K562 (cell line): Measurements from ENCODE around the gene CCDC88C. TPM values are rescaled to one million over a fixed set of nuclear protein-coding genes. Genes with fewer than 3 reads are reported as not detected.

Experiments
- ATAC-seq: fragments of 200-7000 bp; cut with Tn5 transposase; 3 replicates; pipeline ENCODE4 v1.9.1; 2020; ENCODE audit warnings: moderate library complexity
- BruUV-seq: library from RNA; stranded (reverse); fragments of 400-500 nt; replicated peaks from 2 replicates; lab custom pipeline; 2021; lab: Mats Ljungman, UMichigan
- CTCF ChIA-PET: fragments of 300-600 bp; formaldehyde crosslinking; extraction: SDS; loops from one replicate; lab custom pipeline; 2021; ENCODE audit warnings: low intra/inter-chr PET ratio; lab: Yijun Ruan, JAX
- POLR2A ChIA-PET: fragments of 300-600, 350-650 bp; sonication (Branson Sonifier 250); formaldehyde crosslinking; extraction: SDS; loops from one replicate; lab custom pipeline; 2021; ENCODE audit warnings: antibody characterized with exemption, inconsistent platforms; lab: Yijun Ruan, JAX
- DNase-seq, 4 experiments: peaks; one replicate each; pipeline versions ENCODE4 v3.0.0 to v3.0.0-alpha.2; 2011 to 2018; ENCODE audit warnings: low spot score in 3 of 4, mixed read lengths in 3 of 4; ENCODE audit errors: extremely low read depth in 1 of 4
- FAIRE-seq: peaks from 2 replicates; lab custom pipeline; 2011; peaks lifted over from hg19 to GRCh38; lab: Jason Lieb, UNC
- H2AFZ ChIP-seq: 2 replicates; pipeline ENCODE4 v1.6.0; 2011; ENCODE audit warnings: low read depth, low read length, control low read depth, inconsistent platforms
- H3K27ac ChIP-seq: fragments of 200-600 bp; 3 replicates; pipeline ENCODE4 v1.8.0; 2011; ENCODE audit warnings: low read depth, mild to moderate bottlenecking, control low read depth, inconsistent platforms, low read length, moderate library complexity, mixed read lengths; ENCODE audit errors: extremely low read depth
- H3K27me3 ChIP-seq, 2 experiments: fragments of 300-600 bp in 1 of 2; 2 replicates in 1 of 2; 3 replicates in 1 of 2; pipeline versions ENCODE4 v1.6.0 to v1.8.0; 2011; ENCODE audit warnings: inconsistent platforms in 2 of 2, low read length in 2 of 2, mild to moderate bottlenecking in 1 of 2, mixed read lengths in 1 of 2, moderate library complexity in 1 of 2; ENCODE audit not compliant: control insufficient read depth in 2 of 2, insufficient read depth in 2 of 2
- H3K36me3 ChIP-seq: fragments of 300-600 bp; 3 replicates; pipeline ENCODE4 v1.8.0; 2011; ENCODE audit warnings: mild to moderate bottlenecking, low read length, inconsistent platforms; ENCODE audit not compliant: control insufficient read depth, insufficient read depth
- H3K4me1 ChIP-seq, 2 experiments: fragments of 200-600 bp in 1 of 2; replicated peaks in 1 of 2; 2 replicates in 1 of 2; 3 replicates in 1 of 2; pipeline versions ENCODE4 v1.5.1 to v1.8.0; 2011; ENCODE audit warnings: inconsistent platforms in 2 of 2, low read length in 2 of 2, mild to moderate bottlenecking in 1 of 2, mixed read lengths in 1 of 2, moderate library complexity in 1 of 2; ENCODE audit not compliant: control insufficient read depth in 2 of 2, insufficient read depth in 2 of 2
- H3K4me2 ChIP-seq: 2 replicates; pipeline ENCODE4 v1.6.1; 2011; ENCODE audit warnings: low read length, control low read depth, inconsistent platforms, mixed read lengths; ENCODE audit not compliant: insufficient read depth
- H3K4me3 ChIP-seq: fragments of 200-600 bp; sonication (generic), shearing (Covaris generic); 2 replicates; pipeline ENCODE4 v1.5.1; 2016; ENCODE audit warnings: control low read depth, inconsistent platforms
- H3K79me2 ChIP-seq: fragments of 200-600 bp; 3 replicates; pipeline ENCODE4 v1.8.0; 2011; ENCODE audit warnings: low read length, inconsistent platforms; ENCODE audit not compliant: control insufficient read depth, insufficient read depth
- H3K9ac ChIP-seq, 2 experiments: 2 replicates each; pipeline versions ENCODE4 v1.6.0 to v1.6.1; 2011; ENCODE audit warnings: low read depth in 2 of 2, low read length in 2 of 2, control low read depth in 1 of 2, inconsistent platforms in 1 of 2, mild to moderate bottlenecking in 1 of 2, mixed read lengths in 1 of 2; ENCODE audit not compliant: insufficient read depth in 1 of 2
- H3K9me1 ChIP-seq: one replicate; pipeline ENCODE4 v1.6.0; 2011; ENCODE audit warnings: inconsistent platforms, mild to moderate bottlenecking, low read length, moderate library complexity; ENCODE audit not compliant: control insufficient read depth, insufficient read depth
- H3K9me3 ChIP-seq: replicated peaks from 2 replicates; pipeline ENCODE4 v1.5.1; 2011; ENCODE audit warnings: low read depth, low read length, inconsistent platforms; ENCODE audit not compliant: control insufficient read depth, insufficient read depth
- H4K20me1 ChIP-seq: replicated peaks from 2 replicates; pipeline ENCODE4 v1.6.1; 2011; ENCODE audit warnings: low read length, inconsistent platforms, mixed read lengths; ENCODE audit not compliant: control insufficient read depth, insufficient read depth
- WGBS: fragments of 100-300 bp; shearing (Covaris generic); methylation state at CpG from one replicate; pipeline ENCODE4 v1.1.6; 2016; ENCODE audit warnings: low coverage, mixed read lengths; ENCODE audit not compliant: insufficient coverage; ENCODE audit errors: missing lambda C conversion rate; 5-methylcytosine and 5-hydroxymethylcytosine counted together
- in situ Hi-C: fragments of 300-500 bp; cut with MboI; formaldehyde crosslinking; loops from 4 replicates; pipeline ENCODE4 v1.15.0; 2018; ENCODE audit warnings: inconsistent platforms, mixed read lengths
- intact Hi-C: fragments of 100-400 bp; cut with micrococcal nuclease; formaldehyde crosslinking; loops from 2 replicates; pipeline ENCODE4 v1.14.2; 2022
- polyA plus RNA-seq, 8 experiments: library from polyadenylated mRNA; depleted of rRNA in 4 of 8; stranded (reverse) in 5 of 8; unstranded in 3 of 8; fragments of >200 nt; fragmentation: Nextera tagmentation in 2 of 8; fragmentation: Illumina TruSeq in 1 of 8; extraction: Ambion mirVana in 2 of 8; extraction: Trizol in 1 of 8; gene quantifications; 2 replicates each; pipeline versions ENCODE4 v1.2.1 to v1.2.3, GENCODE V29; 2011 to 2014; ENCODE audit warnings: inconsistent platforms in 1 of 8, missing spikeins in 1 of 8
- total RNA-seq, 7 experiments: library from RNA; depleted of rRNA in 6 of 7; stranded (reverse); fragments of >200 nt in 6 of 7; fragmentation: Illumina TruSeq in 2 of 7; extraction: Trizol in 2 of 7; gene quantifications; 2 replicates each; pipeline versions ENCODE4 v1.2.1 to v1.2.3, GENCODE V29; 2011 to 2021; ENCODE audit warnings: low replicate concordance in 1 of 7
- TF ChIP-seq, protein P1 (sequence below): sonication (generic); formaldehyde crosslinking; IDR thresholded peaks from 2 replicates; pipeline ENCODE4 v1.8.0; 2022; ENCODE audit warnings: mild to moderate bottlenecking, missing genetic modification reagents
- TF ChIP-seq, protein P2 (sequence below): fragments of 250-450 bp; sonication (Bioruptor Pico); IDR thresholded peaks from 2 replicates; pipeline ENCODE4 v1.4.0; 2020

CCDC88C gene
- total and polyA plus RNA-seq, 9 of the 15 experiments (the other 6 are each of a cell fraction or from before 2014, with no cell fraction given): 0.62 to 22.5 (median 10.7) TPM

DNA sequence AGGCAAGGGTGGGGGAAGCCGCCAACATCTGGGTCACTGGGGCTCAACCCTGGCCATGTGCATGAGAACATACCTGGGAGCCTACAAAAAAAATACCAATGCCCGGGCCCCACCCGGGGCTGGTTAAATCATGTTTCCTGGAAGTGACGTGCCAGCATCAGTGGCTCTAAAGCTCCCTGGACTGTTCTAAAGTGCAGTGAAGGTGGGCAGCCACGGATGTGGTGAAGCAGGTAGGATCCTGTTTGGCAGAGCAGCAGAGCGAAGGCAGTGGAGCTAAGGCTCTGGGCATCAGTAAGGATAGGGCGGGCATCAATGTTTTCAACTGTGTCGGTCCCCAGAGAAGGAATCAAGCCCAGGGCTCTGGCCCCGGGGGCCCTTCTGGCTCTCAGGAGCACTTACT lies 172.6 kb downstream of the CCDC88C start:
- Histone ChIP-seq H4K20me1 (no peaks in the 10 kb centered on the region), H3K27me3 (no peaks in the 10 kb centered on the region), H3K4me2 (no peak overlapping the region), H3K27ac (no peak overlapping the region), H3K9me1 (no peaks in the 10 kb centered on the region), H3K9me3 (no peaks in the 10 kb centered on the region), H3K4me1 (peaks cover 0 to 5% of the 10 kb centered on the region in 2 experiments; a peak in 2 of 5 replicates), H3K4me3 (no peak overlapping the region), H2AFZ (no peak overlapping the region), H3K79me2 (no peaks in the 10 kb centered on the region), H3K36me3 (no peaks in the 10 kb centered on the region), H3K9ac (no peak overlapping the region)
- no peak for ATAC-seq
- TF ChIP-seq, protein P1, sequence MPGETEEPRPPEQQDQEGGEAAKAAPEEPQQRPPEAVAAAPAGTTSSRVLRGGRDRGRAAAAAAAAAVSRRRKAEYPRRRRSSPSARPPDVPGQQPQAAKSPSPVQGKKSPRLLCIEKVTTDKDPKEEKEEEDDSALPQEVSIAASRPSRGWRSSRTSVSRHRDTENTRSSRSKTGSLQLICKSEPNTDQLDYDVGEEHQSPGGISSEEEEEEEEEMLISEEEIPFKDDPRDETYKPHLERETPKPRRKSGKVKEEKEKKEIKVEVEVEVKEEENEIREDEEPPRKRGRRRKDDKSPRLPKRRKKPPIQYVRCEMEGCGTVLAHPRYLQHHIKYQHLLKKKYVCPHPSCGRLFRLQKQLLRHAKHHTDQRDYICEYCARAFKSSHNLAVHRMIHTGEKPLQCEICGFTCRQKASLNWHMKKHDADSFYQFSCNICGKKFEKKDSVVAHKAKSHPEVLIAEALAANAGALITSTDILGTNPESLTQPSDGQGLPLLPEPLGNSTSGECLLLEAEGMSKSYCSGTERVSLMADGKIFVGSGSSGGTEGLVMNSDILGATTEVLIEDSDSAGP: no peak
- TF ChIP-seq, protein P2, sequence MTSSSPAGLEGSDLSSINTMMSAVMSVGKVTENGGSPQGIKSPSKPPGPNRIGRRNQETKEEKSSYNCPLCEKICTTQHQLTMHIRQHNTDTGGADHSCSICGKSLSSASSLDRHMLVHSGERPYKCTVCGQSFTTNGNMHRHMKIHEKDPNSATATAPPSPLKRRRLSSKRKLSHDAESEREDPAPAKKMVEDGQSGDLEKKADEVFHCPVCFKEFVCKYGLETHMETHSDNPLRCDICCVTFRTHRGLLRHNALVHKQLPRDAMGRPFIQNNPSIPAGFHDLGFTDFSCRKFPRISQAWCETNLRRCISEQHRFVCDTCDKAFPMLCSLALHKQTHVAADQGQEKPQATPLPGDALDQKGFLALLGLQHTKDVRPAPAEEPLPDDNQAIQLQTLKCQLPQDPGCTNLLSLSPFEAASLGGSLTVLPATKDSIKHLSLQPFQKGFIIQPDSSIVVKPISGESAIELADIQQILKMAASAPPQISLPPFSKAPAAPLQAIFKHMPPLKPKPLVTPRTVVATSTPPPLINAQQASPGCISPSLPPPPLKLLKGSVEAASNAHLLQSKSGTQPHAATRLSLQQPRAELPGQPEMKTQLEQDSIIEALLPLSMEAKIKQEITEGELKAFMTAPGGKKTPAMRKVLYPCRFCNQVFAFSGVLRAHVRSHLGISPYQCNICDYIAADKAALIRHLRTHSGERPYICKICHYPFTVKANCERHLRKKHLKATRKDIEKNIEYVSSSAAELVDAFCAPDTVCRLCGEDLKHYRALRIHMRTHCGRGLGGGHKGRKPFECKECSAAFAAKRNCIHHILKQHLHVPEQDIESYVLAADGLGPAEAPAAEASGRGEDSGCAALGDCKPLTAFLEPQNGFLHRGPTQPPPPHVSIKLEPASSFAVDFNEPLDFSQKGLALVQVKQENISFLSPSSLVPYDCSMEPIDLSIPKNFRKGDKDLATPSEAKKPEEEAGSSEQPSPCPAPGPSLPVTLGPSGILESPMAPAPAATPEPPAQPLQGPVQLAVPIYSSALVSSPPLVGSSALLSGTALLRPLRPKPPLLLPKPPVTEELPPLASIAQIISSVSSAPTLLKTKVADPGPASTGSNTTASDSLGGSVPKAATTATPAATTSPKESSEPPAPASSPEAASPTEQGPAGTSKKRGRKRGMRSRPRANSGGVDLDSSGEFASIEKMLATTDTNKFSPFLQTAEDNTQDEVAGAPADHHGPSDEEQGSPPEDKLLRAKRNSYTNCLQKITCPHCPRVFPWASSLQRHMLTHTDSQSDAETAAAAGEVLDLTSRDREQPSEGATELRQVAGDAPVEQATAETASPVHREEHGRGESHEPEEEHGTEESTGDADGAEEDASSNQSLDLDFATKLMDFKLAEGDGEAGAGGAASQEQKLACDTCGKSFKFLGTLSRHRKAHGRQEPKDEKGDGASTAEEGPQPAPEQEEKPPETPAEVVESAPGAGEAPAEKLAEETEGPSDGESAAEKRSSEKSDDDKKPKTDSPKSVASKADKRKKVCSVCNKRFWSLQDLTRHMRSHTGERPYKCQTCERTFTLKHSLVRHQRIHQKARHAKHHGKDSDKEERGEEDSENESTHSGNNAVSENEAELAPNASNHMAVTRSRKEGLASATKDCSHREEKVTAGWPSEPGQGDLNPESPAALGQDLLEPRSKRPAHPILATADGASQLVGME: no peak
- no peak for DNase-seq
- FAIRE-seq: no peak
- in situ Hi-C loops: no loop called here
- WGBS: 70% methylated on average over 8 of the region's 9 CpGs
- intact Hi-C loops: no loop called here
- POLR2A ChIA-PET: no interaction called here
- CTCF ChIA-PET: no interaction called here
- no TSS peak for BruUV-seq
